ENCODE results near the gene ID2. TPM values are rescaled to one million over a fixed set of nuclear protein-coding genes. Genes with fewer than 3 reads are reported as not detected.
A peak's percentile ranks its signal among the peaks of the same experiment; 100 is the strongest.

ID2 gene
- total RNA-seq, 1 experiment from 2014 or later, result 112 TPM

- BruUV-seq (replicated peaks), result TSS peak; percentile 30
- peaks cover 5% of the 10 kb centered on the region; the same call in 1 of the 2 replicates for H4K20me1 ChIP-seq (ENCODE audit: insufficient read depth)
- no peaks in the 10 kb centered on the region for H3K9me3 ChIP-seq (ENCODE audit: control insufficient read depth in 1 of 2, insufficient read depth in 1 of 2, low read depth in 1 of 2, low read length in 2 of 2)
- H3K36me3 ChIP-seq (ENCODE audit: control insufficient read depth in 1 of 2, insufficient read depth in 2 of 2, low read length in 2 of 2), result peaks cover 2 to 11% of the 10 kb centered on the region in 2 experiments; a peak in 2 of 4 replicates
- H3K4me3 ChIP-seq (replicated peaks in 1 of 2; ENCODE audit: low read depth in 1 of 2, low read length in 2 of 2), result peak overlapping the region; percentile 41 to 80
- peak; percentile 45 for DNase-seq (ENCODE audit: low read depth, low spot score)
- H3K4me2 ChIP-seq (ENCODE audit: low read length), result peak overlapping the region; percentile 88
- intact Hi-C loops (cut with micrococcal nuclease), result loop anchor here (2.0 to 10.0 kb wide), 6 partner anchors 373 to 1588 kb away; no protein-coding TSS in a partner anchor
- RAD21 ChIA-PET (ENCODE audit: low non-redundant PET in 1 of 2, low total read pairs in 2 of 2, uncharacterized antibody in 2 of 2, unreplicated experiment in 2 of 2), result no interaction called here
- POLR2A ChIA-PET, result interaction anchor here (0.6 to 1.4 kb wide), 5 partner anchors 8 to 125 kb away, joined by 3 to 8 read pairs (median 3); no protein-coding TSS in a partner anchor
- H3K9ac ChIP-seq (ENCODE audit: low read length), result peak overlapping the region; percentile 66
- H3K27ac ChIP-seq (ENCODE audit: low read depth, low read length), result peak overlapping the region; percentile 82
- H3K79me2 ChIP-seq (ENCODE audit: insufficient read depth, low read length), result peaks cover 31% of the 10 kb centered on the region
- TF ChIP-seq POLR2AphosphoS5 (IDR thresholded peaks at IDR 0.05; ENCODE audit: low read depth, low read length) (peak; percentile 74), JUND (IDR thresholded peaks at IDR 0.05) (no peak), REST (IDR thresholded peaks at IDR 0.05; ENCODE audit: low read depth) (no peak), ZBTB33 (IDR thresholded peaks at IDR 0.05; ENCODE audit: extremely low read depth, insufficient replicate concordance, low read length) (peak; percentile 36), TCF7L2 (IDR thresholded peaks at IDR 0.05; ENCODE audit: borderline replicate concordance, extremely low read depth, insufficient read depth, insufficient read length) (no peak)
- CTCF ChIA-PET, result interaction anchor here (1.2 to 1.8 kb wide), 2 partner anchors 1258 to 1588 kb away, joined by 3 to 7 read pairs; no protein-coding TSS in a partner anchor
- H3K4me1 ChIP-seq (ENCODE audit: control insufficient read depth in 1 of 2, insufficient read depth in 2 of 2, low read length in 2 of 2), result peaks cover 4 to 42% of the 10 kb centered on the region in 2 experiments; a peak in 3 of 4 replicates
- H3K27me3 ChIP-seq (ENCODE audit: insufficient read depth, low read length), result no peaks in the 10 kb centered on the region
- peak; percentile 44 for ATAC-seq
- H3K9me2 ChIP-seq (ENCODE audit: insufficient read depth), result no peaks in the 10 kb centered on the region
- H2AFZ ChIP-seq (ENCODE audit: low read depth, low read length, poor library complexity, severe bottlenecking), result no peak overlapping the region
Observed at GRCh38 chr2:8684878-8685696, 3.2 kb downstream of the ID2 start.
